ENCODE results near the gene NEUROD4. TPM values are rescaled to one million over a fixed set of nuclear protein-coding genes. Genes with fewer than 3 reads are reported as not detected.
"Not testable (repeated sequence)": the region's sequence is repeated elsewhere in the genome, so short reads cannot be mapped to it uniquely, and the experiment has no call there.

Gene NEUROD4
- total RNA-seq, 2 experiments from 2014 or later, result not detected

- Mint-ChIP-seq H3K4me1 (ENCODE audit: low read depth) (peaks cover 66% of the 10 kb centered on the region), H3K4me3 (peak within 1 kb of the TSS; percentile 91), H3K9me3 (ENCODE audit: insufficient read depth) (no peaks in the 10 kb centered on the region), H3K27me3 (ENCODE audit: low read depth) (no peaks in the 10 kb centered on the region), H3K36me3 (ENCODE audit: low read depth) (peaks cover 44% of the 10 kb centered on the region), H3K27ac (peak within 1 kb of the TSS; percentile 86)
- ATAC-seq (peak; percentile 85), DNase-seq (peak; percentile 94)
- POLR2A ChIA-PET, result interaction anchor here (0.6 to 2.5 kb wide), 15 partner anchors 9 to 411 kb away, joined by 3 to 15 read pairs (median 3); no protein-coding TSS in a partner anchor
- CTCF ChIA-PET, result interaction anchor here (0.9 to 7.6 kb wide), 15 partner anchors 8 to 259 kb away, joined by 3 to 117 read pairs (median 4); partner anchors contain the start of gene MUCL1
Observed at GRCh38 chr12:54984658-54985376, 35.0 kb upstream of the NEUROD4 start, which contains the start of gene TESPA1. TSS of gene TESPA1 (minus strand) at chr12:54984762. CDS start at chr12:54974562, 10,200 bp downstream.

- H3K27me3 Mint-ChIP-seq (ENCODE audit: low read depth); H3K9me3 Mint-ChIP-seq (ENCODE audit: insufficient read depth); POLR2A ChIA-PET; H3K4me3 Mint-ChIP-seq; ATAC-seq; DNase-seq; H3K27ac Mint-ChIP-seq: not testable (repeated sequence)
- CTCF ChIA-PET, result interaction anchor here (0.8 to 7.6 kb wide), 6 partner anchors 11 to 262 kb away, joined by 3 to 117 read pairs (median 24); no protein-coding TSS in a partner anchor
- Mint-ChIP-seq H3K36me3 (ENCODE audit: low read depth) (peaks cover 28% of the 10 kb centered on the region), H3K4me1 (ENCODE audit: low read depth) (peaks cover 67% of the 10 kb centered on the region)
Observed at GRCh38 chr12:54986773-54987172, 33.0 kb upstream of the NEUROD4 start.

DNA sequence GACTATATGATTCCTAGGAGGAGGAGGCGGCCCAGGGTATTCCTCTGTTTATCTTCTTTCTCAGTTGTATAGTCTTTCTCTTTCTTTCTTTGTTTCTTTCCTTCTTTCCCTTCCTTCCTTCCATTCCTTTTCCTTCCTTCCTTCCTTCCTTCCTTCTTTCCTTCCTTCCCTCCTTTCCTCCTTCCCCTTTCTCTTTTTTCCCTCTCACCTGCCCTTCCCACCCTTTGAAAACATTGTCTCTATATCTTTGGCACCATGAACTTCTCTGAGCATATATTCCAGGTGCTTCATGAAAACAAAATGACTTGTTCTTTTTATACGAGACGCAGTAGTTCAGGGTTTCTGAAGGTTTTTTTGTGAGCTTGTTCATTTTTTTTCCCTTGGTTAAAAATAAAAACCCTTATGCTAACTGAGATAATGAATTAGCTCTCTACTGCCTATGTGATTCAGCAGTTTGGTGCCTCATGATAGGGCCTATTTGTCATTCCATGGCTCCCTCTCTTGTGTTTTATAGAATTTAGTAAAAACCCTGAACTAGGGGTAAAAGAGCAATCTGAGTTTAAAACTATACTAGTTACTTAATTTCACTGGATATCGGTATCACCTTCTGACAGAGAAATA is 32.1 kb upstream of the NEUROD4 start:
- Mint-ChIP-seq H3K27ac (no peak overlapping the region), H3K9me3 (ENCODE audit: insufficient read depth) (no peaks in the 10 kb centered on the region), H3K4me3 (no peak overlapping the region), H3K36me3 (ENCODE audit: low read depth) (peaks cover 18% of the 10 kb centered on the region), H3K4me1 (ENCODE audit: low read depth) (peaks cover 63% of the 10 kb centered on the region), H3K27me3 (ENCODE audit: low read depth) (no peaks in the 10 kb centered on the region)
- ChIA-PET POLR2A (no interaction called here), CTCF (interaction anchor here (1.7 to 7.6 kb wide), 2 partner anchors 82 to 239 kb away, joined by 11 to 117 read pairs; no protein-coding TSS in a partner anchor)
- ATAC-seq (no peak), DNase-seq (no peak)

DNA sequence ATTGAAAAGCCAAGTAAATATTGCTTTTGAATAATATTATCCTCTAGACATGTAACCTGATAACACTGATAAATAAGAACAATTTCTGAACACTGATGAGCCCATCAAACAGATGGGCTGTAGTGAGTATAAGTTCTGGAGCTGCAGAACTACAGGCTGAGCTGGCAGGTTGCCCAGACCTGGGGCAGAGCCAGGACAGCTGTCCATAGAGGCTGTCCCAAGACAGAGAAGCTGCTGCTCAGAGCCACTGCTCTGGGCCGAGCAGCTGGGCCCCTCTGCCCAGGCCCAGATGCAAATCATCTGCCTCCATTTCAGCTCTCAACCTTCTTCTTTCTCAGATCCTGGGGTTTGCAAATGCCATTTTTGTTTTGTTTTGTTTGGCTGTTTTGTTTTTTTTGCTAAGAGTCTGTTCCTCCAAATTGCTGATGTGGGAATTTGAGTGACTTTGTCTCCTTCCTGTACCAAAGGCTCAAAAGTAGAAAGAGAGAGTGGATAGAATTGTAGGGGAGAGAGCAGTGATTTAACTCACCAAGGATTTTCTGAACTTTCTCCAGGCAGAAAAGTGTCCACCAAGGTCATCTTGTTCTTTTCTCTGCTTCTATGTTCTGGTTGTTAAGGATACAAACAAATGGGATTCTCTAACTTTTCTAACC is 31.2 kb upstream of the NEUROD4 start:
- peaks cover 10% of the 10 kb centered on the region for H3K36me3 Mint-ChIP-seq (ENCODE audit: low read depth)
- ATAC-seq (no peak), DNase-seq (no peak)
- H3K27me3 Mint-ChIP-seq (ENCODE audit: low read depth), result no peaks in the 10 kb centered on the region
- peak overlapping the region; percentile 18 for H3K27ac Mint-ChIP-seq
- POLR2A ChIA-PET, result no interaction called here
- H3K4me1 Mint-ChIP-seq (ENCODE audit: low read depth), result peaks cover 61% of the 10 kb centered on the region
- CTCF ChIA-PET, result interaction anchor here (1.7 to 7.6 kb wide), 2 partner anchors 81 to 239 kb away, joined by 11 to 117 read pairs; no protein-coding TSS in a partner anchor
- no peak overlapping the region for H3K4me3 Mint-ChIP-seq
- H3K9me3 Mint-ChIP-seq (ENCODE audit: insufficient read depth), result no peaks in the 10 kb centered on the region

- ChIA-PET CTCF (interaction anchor here (1.0 to 1.2 kb wide), 3 partner anchors 31 to 230 kb away, joined by 3 to 10 read pairs (median 6); no protein-coding TSS in a partner anchor), POLR2A (interaction anchor here (0.7 kb wide), 1 partner anchor 10 kb away, joined by 3 read pairs; no protein-coding TSS in a partner anchor)
- Mint-ChIP-seq H3K9me3 (ENCODE audit: insufficient read depth) (no peaks in the 10 kb centered on the region), H3K4me3 (no peak overlapping the region), H3K4me1 (ENCODE audit: low read depth) (peaks cover 59% of the 10 kb centered on the region), H3K27ac (peak overlapping the region; percentile 40), H3K36me3 (ENCODE audit: low read depth) (peaks cover 2% of the 10 kb centered on the region), H3K27me3 (ENCODE audit: low read depth) (no peaks in the 10 kb centered on the region)
- DNase-seq (no peak), ATAC-seq (no peak)
Observed at GRCh38 chr12:54989829-54990228, 29.9 kb upstream of the NEUROD4 start.

GRCh38 chr12:54991161-54991990 is 28.4 kb upstream of the NEUROD4 start:
- ChIA-PET POLR2A (interaction anchor here (1.3 to 2.5 kb wide), 3 partner anchors 57 to 738 kb away, joined by 3 to 15 read pairs (median 5); no protein-coding TSS in a partner anchor), CTCF (interaction anchor here (2.0 to 19.3 kb wide), 9 partner anchors 8 to 289 kb away, joined by 8 to 884 read pairs (median 15); partner anchors contain the start of gene TESPA1)
- H3K9me3 Mint-ChIP-seq (ENCODE audit: insufficient read depth), result no peaks in the 10 kb centered on the region

GRCh38 chr12:54991991-54992375 is 27.8 kb upstream of the NEUROD4 start:
- ChIA-PET CTCF (interaction anchor here (0.8 to 19.3 kb wide), 24 partner anchors 8 to 290 kb away, joined by 3 to 884 read pairs (median 12); partner anchors contain the start of genes MUCL1 and TESPA1), POLR2A (interaction anchor here (1.3 to 3.0 kb wide), 4 partner anchors 8 to 738 kb away, joined by 3 to 15 read pairs (median 10); partner anchors contain the start of gene TESPA1)
- H3K27ac Mint-ChIP-seq, result peak overlapping the region; percentile 64
- ATAC-seq (peak; percentile 26), DNase-seq (no peak)
- H3K4me3 Mint-ChIP-seq, result peak overlapping the region; percentile 86
- peaks cover 2% of the 10 kb centered on the region for H3K36me3 Mint-ChIP-seq (ENCODE audit: low read depth)
- H3K4me1 Mint-ChIP-seq (ENCODE audit: low read depth), result peaks cover 41% of the 10 kb centered on the region
- no peaks in the 10 kb centered on the region for H3K9me3 Mint-ChIP-seq (ENCODE audit: insufficient read depth)
- H3K27me3 Mint-ChIP-seq (ENCODE audit: low read depth), result no peaks in the 10 kb centered on the region

More at GRCh38 chr12:54991161-54991990, 28.4 kb upstream of the NEUROD4 start:
- peak overlapping the region; percentile 97 for H3K27ac Mint-ChIP-seq
- H3K27me3 Mint-ChIP-seq (ENCODE audit: low read depth), result no peaks in the 10 kb centered on the region
- DNase-seq (peak; percentile 66), ATAC-seq (peak; percentile 78)
- H3K36me3 Mint-ChIP-seq (ENCODE audit: low read depth), result peaks cover 2% of the 10 kb centered on the region
- H3K4me1 Mint-ChIP-seq (ENCODE audit: low read depth), result peaks cover 46% of the 10 kb centered on the region
- peak overlapping the region; percentile 86 for H3K4me3 Mint-ChIP-seq

GRCh38 chr12:54993181-54993835 is 26.5 kb upstream of the NEUROD4 start:
- Mint-ChIP-seq H3K4me1 (ENCODE audit: low read depth) (peaks cover 36% of the 10 kb centered on the region), H3K27me3 (ENCODE audit: low read depth) (no peaks in the 10 kb centered on the region), H3K9me3 (ENCODE audit: insufficient read depth) (no peaks in the 10 kb centered on the region), H3K36me3 (ENCODE audit: low read depth) (no peaks in the 10 kb centered on the region), H3K27ac (no peak overlapping the region), H3K4me3 (no peak overlapping the region)
- ChIA-PET POLR2A (interaction anchor here (1.0 to 3.0 kb wide), 5 partner anchors 9 to 81 kb away, joined by 3 to 15 read pairs (median 5); partner anchors contain the start of gene TESPA1), CTCF (interaction anchor here (0.6 to 19.3 kb wide), 49 partner anchors 8 to 291 kb away, joined by 3 to 884 read pairs (median 8); partner anchors contain the start of genes MUCL1 and TESPA1)
- DNase-seq (peak; percentile 77), ATAC-seq (peak; percentile 66)

DNA sequence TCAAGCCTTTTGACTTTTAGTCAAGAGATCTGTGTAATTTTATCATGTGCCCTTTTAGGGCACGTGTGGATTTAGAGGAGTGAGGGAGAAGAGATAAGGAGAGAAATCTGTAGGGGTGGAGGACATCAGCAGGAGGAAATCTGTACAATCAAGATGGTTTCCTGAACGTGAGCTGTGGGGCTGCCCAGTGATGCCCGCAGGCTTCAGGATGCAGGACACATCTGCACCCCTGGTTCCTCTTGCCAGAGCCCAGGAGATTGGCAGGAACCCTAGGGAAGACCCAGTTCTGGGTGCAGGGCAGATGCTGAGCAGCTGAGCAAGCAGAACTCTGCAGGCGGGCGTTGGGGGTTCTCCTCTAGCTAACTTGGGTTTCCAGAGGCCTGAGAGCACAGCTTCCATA is 23.6 kb upstream of the NEUROD4 start:
- CTCF ChIA-PET, result interaction anchor here (0.8 to 19.3 kb wide), 10 partner anchors 11 to 254 kb away, joined by 3 to 884 read pairs (median 4); partner anchors contain the start of gene TESPA1
- no peaks in the 10 kb centered on the region for H3K36me3 Mint-ChIP-seq (ENCODE audit: low read depth)
- no peak overlapping the region for H3K4me3 Mint-ChIP-seq
- H3K4me1 Mint-ChIP-seq (ENCODE audit: low read depth), result peaks cover 15% of the 10 kb centered on the region
- DNase-seq (no peak), ATAC-seq (no peak)
- H3K27ac Mint-ChIP-seq, result no peak overlapping the region
- no peaks in the 10 kb centered on the region for H3K27me3 Mint-ChIP-seq (ENCODE audit: low read depth)
- no peaks in the 10 kb centered on the region for H3K9me3 Mint-ChIP-seq (ENCODE audit: insufficient read depth)
- POLR2A ChIA-PET, result interaction anchor here (3.2 kb wide), 1 partner anchor 76 kb away, joined by 7 read pairs; no protein-coding TSS in a partner anchor

DNA sequence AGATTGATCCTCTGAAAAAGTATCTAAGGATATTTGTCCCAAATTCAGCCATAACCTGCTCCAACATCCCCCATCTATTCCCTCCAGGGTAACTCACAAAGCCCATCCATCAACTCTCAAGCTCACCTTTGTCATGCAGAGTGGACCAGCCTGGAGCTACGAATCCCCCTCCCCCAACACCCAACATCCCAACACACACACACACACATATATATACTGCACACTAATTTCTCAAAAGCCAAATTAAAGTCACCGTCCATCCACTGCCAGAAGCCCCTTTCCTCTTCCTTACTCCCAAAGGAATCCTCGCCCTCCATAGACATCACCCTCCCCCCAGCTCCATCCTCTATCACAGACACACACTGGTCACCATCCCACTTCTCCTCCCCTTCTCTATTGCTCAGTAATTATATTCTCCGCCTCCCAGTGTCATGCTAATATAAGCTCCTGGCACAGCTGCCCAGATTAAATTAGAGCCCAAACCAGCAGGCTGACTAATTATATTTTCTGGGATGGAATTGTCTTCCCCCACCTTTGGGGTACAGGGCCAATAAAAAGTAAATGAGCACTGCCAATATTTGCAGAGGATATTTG is 21.7 kb upstream of the NEUROD4 start:
- ATAC-seq (no peak), DNase-seq (no peak)
- Mint-ChIP-seq H3K4me3 (no peak overlapping the region), H3K9me3 (ENCODE audit: insufficient read depth) (no peaks in the 10 kb centered on the region), H3K27me3 (ENCODE audit: low read depth) (no peaks in the 10 kb centered on the region), H3K27ac (no peak overlapping the region), H3K4me1 (ENCODE audit: low read depth) (peaks cover 5% of the 10 kb centered on the region), H3K36me3 (ENCODE audit: low read depth) (no peaks in the 10 kb centered on the region)
- CTCF ChIA-PET, result interaction anchor here (0.7 to 19.3 kb wide), 6 partner anchors 9 to 659 kb away, joined by 3 to 884 read pairs (median 4); no protein-coding TSS in a partner anchor
- POLR2A ChIA-PET, result no interaction called here
